GM19023 (cell line): Measurements from ENCODE around the gene PANK2.

Experiments used
- ATAC-seq: cut with Tn5 transposase; IDR thresholded peaks from one replicate; pipeline ENCODE4 v1.9.1; 2021; ENCODE audit warnings: mild to moderate bottlenecking, moderate library complexity; ENCODE audit not compliant: unreplicated experiment

Gene PANK2

GRCh38 chr20:3900187-3900604, 11.0 kb downstream of the PANK2 start:
- no peak for ATAC-seq

GRCh38 chr20:3901028-3901705, 12.0 kb downstream of the PANK2 start:
- no peak for ATAC-seq

GRCh38 chr20:3901706-3902440, 12.7 kb downstream of the PANK2 start:
- no peak for ATAC-seq

DNA sequence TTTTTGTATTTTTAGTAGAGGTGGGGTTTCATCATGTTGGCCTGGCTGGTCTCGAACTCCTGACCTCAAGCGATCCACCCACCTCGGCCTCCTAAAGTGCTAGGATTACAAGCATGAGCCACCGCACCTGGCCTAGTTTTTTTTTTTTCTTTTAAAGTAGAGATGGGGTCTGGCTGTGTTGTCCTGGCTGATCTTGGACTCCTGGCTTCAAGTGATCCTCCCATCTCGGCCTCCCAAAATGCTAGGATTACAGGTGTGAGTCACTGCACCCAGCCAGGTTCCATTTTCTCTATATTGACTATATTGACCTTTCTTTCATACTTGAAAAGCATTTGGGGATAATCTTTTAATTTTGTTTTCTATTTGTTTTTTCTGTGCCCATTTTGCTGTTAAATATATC, 13.3 kb downstream of the PANK2 start:
- no peak for ATAC-seq

- no peak for ATAC-seq
Observed at GRCh38 chr20:3904224-3904623, 15.0 kb downstream of the PANK2 start.

DNA sequence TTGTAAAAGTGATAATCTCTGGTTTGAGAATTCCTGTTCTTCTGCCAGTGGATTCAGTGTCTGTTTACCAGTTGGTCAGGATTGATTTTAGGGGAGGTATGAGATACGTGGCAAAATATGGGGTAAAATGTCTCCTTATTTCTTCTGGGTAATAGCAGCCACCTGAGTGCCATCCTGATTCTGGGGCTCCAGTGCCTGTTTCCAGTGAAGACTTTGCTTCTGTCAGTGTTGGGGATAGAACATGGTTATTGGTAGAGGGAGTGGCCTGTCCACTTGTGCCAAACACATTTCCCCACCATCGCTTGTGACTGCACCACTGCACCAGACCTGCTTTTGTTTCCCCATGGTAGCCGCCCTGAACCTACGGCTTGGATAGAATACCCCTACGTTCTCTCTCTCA, 15.7 kb downstream of the PANK2 start:
- no peak for ATAC-seq

GRCh38 chr20:3906744-3907721, 17.8 kb downstream of the PANK2 start:
- peak; percentile 87 for ATAC-seq

GRCh38 chr20:3908667-3909066, 19.5 kb downstream of the PANK2 start:
- no peak for ATAC-seq

DNA sequence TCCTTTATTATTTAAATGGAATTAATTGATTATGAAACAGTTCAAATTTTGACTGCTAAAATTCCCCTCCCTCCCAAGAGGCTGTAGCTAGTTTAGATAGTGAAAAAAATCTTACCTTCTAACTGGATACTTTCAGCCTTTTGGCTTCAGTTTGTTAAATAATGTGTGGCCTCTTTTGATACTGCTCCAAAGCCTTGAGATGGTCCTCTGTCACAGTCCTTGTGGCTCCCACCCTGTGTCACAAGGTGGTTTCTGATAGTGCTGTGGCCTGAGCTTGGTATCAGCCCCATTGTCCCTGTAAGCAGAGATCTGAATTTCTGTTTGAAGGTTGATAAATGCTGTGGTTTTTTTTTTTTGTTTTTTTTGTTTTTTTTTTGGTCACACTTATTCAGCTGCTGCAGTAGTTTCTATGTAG, 20.8 kb downstream of the PANK2 start:
- no peak for ATAC-seq

DNA sequence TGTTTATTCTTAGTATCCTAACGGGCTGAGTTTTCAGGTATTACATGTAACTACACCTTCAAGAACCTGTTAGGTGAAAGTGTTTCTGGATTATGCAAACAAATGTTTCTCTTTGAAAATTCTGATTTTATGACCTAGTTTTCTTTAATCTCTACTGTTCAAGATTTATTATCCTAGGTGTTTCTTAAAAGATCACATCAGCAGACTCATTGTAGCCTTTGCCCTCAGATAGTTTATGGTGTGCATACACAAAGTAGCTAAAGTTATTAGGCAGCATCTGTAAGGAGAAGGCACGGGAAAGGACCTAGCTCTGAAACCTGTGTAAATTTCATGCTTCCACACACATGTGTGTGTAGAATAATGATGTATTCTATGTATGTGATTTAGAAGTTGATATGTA, 21.7 kb downstream of the PANK2 start:
- no peak for ATAC-seq

DNA sequence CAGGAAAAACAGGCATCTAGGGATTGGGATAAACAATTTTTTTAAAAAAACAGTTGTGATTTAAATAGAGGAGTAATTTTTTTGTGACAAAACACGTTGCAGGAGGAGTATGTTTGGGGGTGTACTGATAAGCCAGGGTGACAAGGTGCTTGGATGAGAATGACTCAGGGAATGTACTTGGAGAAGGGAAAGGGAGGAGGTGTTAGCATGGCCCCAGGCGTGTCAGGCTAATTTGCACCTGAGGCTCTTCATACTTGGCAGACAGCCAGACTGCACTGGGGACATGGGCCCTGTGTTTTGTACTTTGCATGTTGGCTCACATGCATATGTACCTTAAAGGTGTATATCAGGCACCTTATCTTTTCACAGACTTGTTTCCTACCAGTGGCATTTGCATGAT, 22.8 kb downstream of the PANK2 start:
- ATAC-seq = no peak

DNA sequence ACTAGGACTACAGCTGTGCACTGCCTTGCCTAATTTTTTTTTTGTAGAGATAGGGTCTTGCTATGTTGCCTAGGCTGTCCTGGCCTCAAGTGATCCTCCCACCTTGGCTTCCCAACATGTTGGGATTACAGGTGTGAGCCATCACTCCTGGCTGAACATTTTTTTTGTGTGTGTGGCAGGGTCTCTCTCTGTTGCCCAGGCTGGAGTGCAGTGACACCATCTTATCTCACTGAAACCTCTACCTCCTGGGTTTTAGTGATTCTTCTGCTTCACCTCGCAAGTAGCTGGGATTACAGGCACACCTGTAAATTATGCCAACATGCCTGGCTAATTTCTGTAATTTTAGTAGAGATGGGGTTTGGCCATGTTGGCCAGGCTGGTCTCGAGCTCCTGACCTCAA, 25.3 kb downstream of the PANK2 start:
- no peak for ATAC-seq

DNA sequence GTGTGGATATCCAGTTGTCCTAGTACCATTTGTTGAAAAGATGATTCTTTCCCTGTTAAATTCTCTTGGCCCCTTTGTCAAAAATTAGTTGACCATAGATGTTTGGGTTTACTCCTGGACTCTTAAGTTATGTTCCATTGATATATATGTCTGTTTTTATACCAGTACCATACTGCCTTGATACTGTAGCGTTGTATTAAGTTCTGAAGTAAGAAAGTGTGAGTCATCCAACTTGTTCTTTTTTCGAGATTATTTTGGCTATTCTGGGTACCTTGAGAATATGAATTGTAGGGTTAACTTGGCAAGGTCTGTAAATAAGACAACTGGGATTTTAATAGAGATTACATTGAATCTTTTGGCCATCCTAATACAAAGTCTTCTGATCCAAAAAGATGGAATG, 26.5 kb downstream of the PANK2 start:
- ATAC-seq = no peak

DNA sequence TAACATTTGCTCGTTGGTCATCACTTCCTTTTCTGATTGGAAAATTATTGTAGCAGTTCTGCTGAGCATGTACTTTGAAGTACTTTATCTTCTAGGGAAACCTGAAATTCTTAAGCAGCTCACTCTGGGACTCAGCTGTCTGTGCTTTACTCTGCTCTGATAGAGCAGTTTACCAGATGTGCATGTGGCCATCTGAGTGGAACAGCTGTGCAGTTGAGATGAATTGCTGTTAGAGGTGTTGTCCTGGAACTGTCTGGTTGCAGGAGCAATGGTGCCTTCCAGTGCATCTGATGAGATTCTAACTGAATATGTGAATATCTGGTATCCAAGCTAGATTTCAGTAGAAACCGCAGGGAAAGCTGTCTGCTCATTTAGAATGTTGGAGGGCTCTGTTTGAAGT, 27.2 kb downstream of the PANK2 start:
- ATAC-seq = no peak

GRCh38 chr20:3919352-3919751, 30.2 kb downstream of the PANK2 start:
- no peak for ATAC-seq

DNA sequence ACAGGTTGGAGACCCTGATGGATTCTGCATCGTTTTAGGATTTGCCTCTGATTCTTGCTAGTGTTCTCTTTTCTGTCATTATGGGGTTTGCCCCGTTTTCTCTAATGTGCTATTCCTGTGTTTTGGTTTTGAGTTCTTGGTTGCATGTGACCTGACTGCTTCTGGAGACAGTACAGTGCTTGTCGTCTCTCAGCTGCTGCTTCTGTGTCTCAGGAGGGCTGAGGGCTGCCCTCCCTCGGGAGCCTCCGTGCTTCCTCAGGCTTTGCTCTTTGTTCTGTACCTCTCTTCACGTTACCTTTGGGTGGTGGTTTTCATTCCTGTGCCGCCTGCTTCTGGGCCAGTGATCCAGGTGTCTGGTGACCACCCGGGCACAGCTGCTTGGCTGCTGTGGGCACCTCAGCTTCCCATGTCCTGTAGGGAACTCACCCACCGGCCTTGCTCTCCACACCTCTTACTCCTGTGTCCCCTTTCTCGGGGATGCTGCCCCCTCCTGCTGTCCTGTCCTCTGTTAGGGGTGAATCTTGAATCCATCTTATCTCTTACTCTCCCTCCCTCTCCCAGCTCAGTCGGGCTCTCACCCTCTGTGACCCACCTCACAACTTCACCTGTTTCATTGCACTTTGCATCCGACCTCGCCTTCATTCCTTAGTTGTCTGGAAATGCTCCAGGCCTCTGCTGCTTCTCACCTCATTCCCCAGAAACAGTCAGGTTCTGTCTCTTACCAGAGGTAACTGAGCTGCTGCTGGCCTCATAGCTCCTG, 33.2 kb downstream of the PANK2 start:
- no peak for ATAC-seq

DNA sequence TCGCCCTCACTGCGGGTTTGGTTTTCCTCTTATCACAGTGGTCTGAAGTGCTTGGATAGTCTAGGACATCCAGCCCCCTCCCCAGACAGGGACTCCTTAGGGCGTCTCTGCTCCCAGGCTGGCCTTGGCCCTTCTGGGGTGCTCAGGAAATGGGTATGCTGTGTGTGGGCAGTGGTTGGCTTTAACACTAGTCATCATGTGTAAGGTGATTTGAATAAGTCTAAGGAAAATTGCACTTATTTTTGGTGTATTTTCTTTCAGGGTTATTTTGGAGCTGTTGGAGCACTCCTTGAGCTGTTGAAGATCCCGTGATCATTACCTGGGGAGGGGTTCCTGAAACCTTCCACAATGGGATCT, 33.8 kb downstream of the PANK2 start:
- no peak for ATAC-seq

DNA sequence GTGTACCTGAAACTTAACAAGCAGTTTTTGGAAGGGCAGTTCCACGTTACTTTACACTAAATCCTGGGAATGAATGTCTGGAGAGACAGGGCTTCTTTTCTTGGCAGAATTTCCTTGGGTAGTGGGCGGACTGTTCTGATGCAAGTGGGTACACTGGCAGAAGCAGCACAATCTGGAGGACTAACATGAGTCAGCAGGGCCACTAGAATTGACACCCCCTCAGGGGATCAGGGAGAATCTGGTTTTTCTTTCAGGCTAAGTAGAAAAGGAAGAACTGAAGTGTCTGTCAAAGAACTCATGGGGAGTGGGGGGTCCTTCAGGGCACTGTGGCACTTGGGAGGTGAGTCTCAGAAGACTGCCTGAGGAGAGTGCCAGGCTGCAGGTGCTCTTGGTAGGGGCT, 34.6 kb downstream of the PANK2 start:
- ATAC-seq = no peak

GRCh38 chr20:3924304-3925112, 35.3 kb downstream of the PANK2 start:
- ATAC-seq = no peak

- ATAC-seq = no peak
Observed at GRCh38 chr20:3925113-3925695, 36.0 kb downstream of the PANK2 start.
